Measurements from ENCODE around the gene MORC3.

GRCh38 chr21:36379251-36379650, 59.3 kb downstream of the MORC3 start:
- TF ChIP-seq CTCF (IDR thresholded peaks at IDR 0.05) (no peak), EZH2 (IDR thresholded peaks at IDR 0.05; ENCODE audit: borderline replicate concordance, insufficient read depth, low read depth, low read length, poor library complexity, severe bottlenecking) (no peak)

Data from B cell (primary cell).